ENCODE measurements around the gene ACSF3. TPM values are rescaled to one million over a fixed set of nuclear protein-coding genes. Genes with fewer than 3 reads are reported as not detected.
A peak's percentile ranks its signal among the peaks of the same experiment; 100 is the strongest.
"Not testable (repeated sequence)": the region's sequence is repeated elsewhere in the genome, so short reads cannot be mapped to it uniquely, and the experiment has no call there.

The ACSF3 gene
- total and polyA plus RNA-seq, 2 donors (not counting 1 experiment from before 2014, with no cell fraction given): 45.2 to 113 TPM

DNA sequence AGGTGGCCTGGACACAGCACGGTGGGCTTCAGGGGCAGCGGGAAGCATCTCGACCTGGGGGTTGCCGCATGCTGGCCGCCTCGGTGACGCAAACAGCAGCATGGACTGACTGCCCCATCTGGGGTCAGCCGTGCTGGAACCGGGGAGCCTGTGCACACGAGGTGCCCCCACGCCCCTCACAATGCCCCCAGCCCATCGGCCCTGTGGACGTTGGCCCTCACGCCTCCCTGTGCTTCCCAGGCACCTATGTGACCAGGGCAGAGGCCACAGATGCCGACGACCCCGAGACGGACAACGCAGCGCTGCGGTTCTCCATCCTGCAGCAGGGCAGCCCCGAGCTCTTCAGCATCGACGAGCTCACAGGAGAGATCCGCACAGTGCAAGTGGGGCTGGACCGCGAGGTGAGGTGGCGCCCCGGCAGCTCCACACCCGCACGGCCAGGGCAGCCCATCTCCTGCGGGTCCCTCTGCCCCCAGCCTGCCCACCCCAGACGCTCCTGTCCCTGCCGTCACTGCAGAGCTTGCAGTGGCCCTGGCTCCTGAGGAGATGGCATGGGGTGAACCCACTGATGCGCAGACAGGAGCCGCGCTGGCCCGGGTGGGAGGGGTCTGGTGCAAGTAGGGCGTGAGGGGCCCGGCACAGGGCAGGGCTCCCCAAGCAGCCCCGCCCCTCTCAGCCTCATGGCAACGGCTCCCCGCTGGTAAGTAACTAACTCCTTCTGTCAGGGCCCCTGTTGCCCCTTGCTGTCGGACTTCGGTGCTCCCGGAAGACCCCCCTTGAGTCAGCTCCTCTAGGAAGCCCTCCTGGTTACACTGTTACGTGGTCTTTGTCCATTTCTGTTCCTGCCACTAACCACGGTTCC is 91.5 kb downstream of the ACSF3 start:
- no peak overlapping the region for H3K4me3 Mint-ChIP-seq
- no peaks in the 10 kb centered on the region for H4K20me1 ChIP-seq (ENCODE audit: control insufficient read depth, insufficient read depth, low read length, poor library complexity, severe bottlenecking)
- no peaks in the 10 kb centered on the region for H3K9me3 Mint-ChIP-seq (ENCODE audit: insufficient read depth)
- H3K4me2 ChIP-seq (replicated peaks; ENCODE audit: low read depth, low read length, poor library complexity, severe bottlenecking): no peak overlapping the region
- no peaks in the 10 kb centered on the region for H3K79me2 ChIP-seq (ENCODE audit: control insufficient read depth, insufficient read depth, low read length)
- H3K4me3 ChIP-seq (ENCODE audit: control extremely low read depth in 1 of 5, extremely low read depth in 1 of 5, insufficient read depth in 1 of 5, low read depth in 2 of 5, low read length in 4 of 5): no peak overlapping the region
- H3K4me1 Mint-ChIP-seq: no peaks in the 10 kb centered on the region
- no peak for TF ChIP-seq EZH2 (IDR thresholded peaks at IDR 0.05; ENCODE audit: borderline replicate concordance, insufficient read depth, low read depth, low read length, poor library complexity, severe bottlenecking)
- TF ChIP-seq, protein P1, sequence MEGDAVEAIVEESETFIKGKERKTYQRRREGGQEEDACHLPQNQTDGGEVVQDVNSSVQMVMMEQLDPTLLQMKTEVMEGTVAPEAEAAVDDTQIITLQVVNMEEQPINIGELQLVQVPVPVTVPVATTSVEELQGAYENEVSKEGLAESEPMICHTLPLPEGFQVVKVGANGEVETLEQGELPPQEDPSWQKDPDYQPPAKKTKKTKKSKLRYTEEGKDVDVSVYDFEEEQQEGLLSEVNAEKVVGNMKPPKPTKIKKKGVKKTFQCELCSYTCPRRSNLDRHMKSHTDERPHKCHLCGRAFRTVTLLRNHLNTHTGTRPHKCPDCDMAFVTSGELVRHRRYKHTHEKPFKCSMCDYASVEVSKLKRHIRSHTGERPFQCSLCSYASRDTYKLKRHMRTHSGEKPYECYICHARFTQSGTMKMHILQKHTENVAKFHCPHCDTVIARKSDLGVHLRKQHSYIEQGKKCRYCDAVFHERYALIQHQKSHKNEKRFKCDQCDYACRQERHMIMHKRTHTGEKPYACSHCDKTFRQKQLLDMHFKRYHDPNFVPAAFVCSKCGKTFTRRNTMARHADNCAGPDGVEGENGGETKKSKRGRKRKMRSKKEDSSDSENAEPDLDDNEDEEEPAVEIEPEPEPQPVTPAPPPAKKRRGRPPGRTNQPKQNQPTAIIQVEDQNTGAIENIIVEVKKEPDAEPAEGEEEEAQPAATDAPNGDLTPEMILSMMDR (IDR thresholded peaks at IDR 0.05): no peak
- ChIA-PET POLR2A (no interaction called here), CTCF (no interaction called here)
- 84% methylated on average over 44 of the region's 48 CpGs for WGBS (ENCODE audit: insufficient coverage)
- H3K27ac ChIP-seq (ENCODE audit: low read length in 2 of 2): no peak overlapping the region
- no peak overlapping the region for H3K9ac ChIP-seq (ENCODE audit: low read length)
- DNase-seq: peak; percentile 48
- ATAC-seq (ENCODE audit: low read depth): peak; percentile 22
- H3K27ac Mint-ChIP-seq: no peak overlapping the region
- no peaks in the 10 kb centered on the region for H3K27me3 ChIP-seq (replicated peaks in 1 of 4; ENCODE audit: control extremely low read depth in 1 of 4, control insufficient read depth in 3 of 4, insufficient read depth in 4 of 4, low read length in 3 of 4)
- intact Hi-C loops (cut with micrococcal nuclease): no loop called here
- no peaks in the 10 kb centered on the region for H3K4me1 ChIP-seq (ENCODE audit: control insufficient read depth in 2 of 2, insufficient read depth in 2 of 2, low read length in 2 of 2)
- H2AFZ ChIP-seq (ENCODE audit: insufficient read depth, low read depth, low read length, poor library complexity, severe bottlenecking): no peak overlapping the region
- H3K36me3 ChIP-seq (replicated peaks in 1 of 2; ENCODE audit: control extremely low read depth in 1 of 2, control insufficient read depth in 1 of 2, extremely low read depth in 1 of 2, insufficient read depth in 2 of 2, low read length in 1 of 2): no peaks in the 10 kb centered on the region
- no peaks in the 10 kb centered on the region for H3K27me3 Mint-ChIP-seq
- peaks cover 0 to 16% (median 0%) of the 10 kb centered on the region in 3 donors for H3K9me3 ChIP-seq (ENCODE audit: control extremely low read depth in 1 of 3, control insufficient read depth in 2 of 3, insufficient read depth in 1 of 3, low read length in 2 of 3)

DNA sequence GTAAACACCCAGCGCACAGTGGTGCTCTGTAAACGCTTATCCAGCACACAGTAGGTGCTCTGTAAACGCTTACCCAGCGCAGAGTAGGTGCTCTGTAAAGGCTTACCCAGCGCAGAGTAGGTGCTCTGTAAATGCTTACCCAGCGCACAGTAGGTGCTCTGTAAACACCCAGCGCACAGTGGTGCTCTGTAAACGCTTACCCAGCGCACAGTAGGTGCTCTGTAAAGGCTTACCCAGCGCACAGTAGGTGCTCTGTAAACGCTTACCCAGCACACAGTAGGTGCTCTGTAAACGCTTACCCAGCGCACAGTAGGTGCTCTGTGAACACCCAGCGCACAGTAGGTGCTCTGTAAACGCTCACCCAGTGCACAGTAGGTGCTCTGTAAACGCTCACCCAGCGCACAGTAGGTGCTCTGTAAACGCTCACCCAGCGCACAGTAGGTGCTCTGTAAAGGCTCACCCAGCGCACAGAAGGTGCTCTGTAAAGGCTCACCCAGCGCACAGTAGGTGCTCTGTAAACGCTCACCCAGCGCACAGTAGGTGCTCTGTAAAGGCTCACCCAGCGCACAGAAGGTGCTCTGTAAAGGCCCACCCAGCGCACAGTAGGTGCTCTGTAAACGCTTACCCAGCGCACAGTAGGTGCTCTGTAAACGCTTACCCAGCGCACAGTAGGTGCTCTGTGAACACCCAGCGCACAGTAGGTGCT is 92.4 kb downstream of the ACSF3 start:
- H3K27me3 Mint-ChIP-seq; H3K9me3 Mint-ChIP-seq (ENCODE audit: insufficient read depth); ATAC-seq (ENCODE audit: low read depth); H3K4me2 ChIP-seq (replicated peaks; ENCODE audit: low read depth, low read length, poor library complexity, severe bottlenecking); H3K4me3 ChIP-seq (ENCODE audit: control extremely low read depth in 1 of 5, extremely low read depth in 1 of 5, insufficient read depth in 1 of 5, low read depth in 2 of 5, low read length in 4 of 5); H3K27ac Mint-ChIP-seq; H3K4me1 Mint-ChIP-seq; H3K9ac ChIP-seq (ENCODE audit: low read length); H4K20me1 ChIP-seq (ENCODE audit: control insufficient read depth, insufficient read depth, low read length, poor library complexity, severe bottlenecking); H3K27me3 ChIP-seq (replicated peaks in 1 of 4; ENCODE audit: control extremely low read depth in 1 of 4, control insufficient read depth in 3 of 4, insufficient read depth in 4 of 4, low read length in 3 of 4); H3K4me3 Mint-ChIP-seq; CTCF ChIA-PET; H3K79me2 ChIP-seq (ENCODE audit: control insufficient read depth, insufficient read depth, low read length); H3K4me1 ChIP-seq (ENCODE audit: control insufficient read depth in 2 of 2, insufficient read depth in 2 of 2, low read length in 2 of 2); intact Hi-C loops (cut with micrococcal nuclease); DNase-seq; H2AFZ ChIP-seq (ENCODE audit: insufficient read depth, low read depth, low read length, poor library complexity, severe bottlenecking); H3K36me3 ChIP-seq (replicated peaks in 1 of 2; ENCODE audit: control extremely low read depth in 1 of 2, control insufficient read depth in 1 of 2, extremely low read depth in 1 of 2, insufficient read depth in 2 of 2, low read length in 1 of 2); H3K27ac ChIP-seq (ENCODE audit: low read length in 2 of 2): not testable (repeated sequence)
- peaks cover 0 to 16% (median 0%) of the 10 kb centered on the region in 3 donors for H3K9me3 ChIP-seq (ENCODE audit: control extremely low read depth in 1 of 3, control insufficient read depth in 2 of 3, insufficient read depth in 1 of 3, low read length in 2 of 3)
- 93% methylated on average over 25 of the region's 30 CpGs for WGBS (ENCODE audit: insufficient coverage)
- POLR2A ChIA-PET: interaction anchor here (0.7 kb wide), 1 partner anchor 218 kb away, joined by 4 read pairs; no protein-coding TSS in a partner anchor

DNA sequence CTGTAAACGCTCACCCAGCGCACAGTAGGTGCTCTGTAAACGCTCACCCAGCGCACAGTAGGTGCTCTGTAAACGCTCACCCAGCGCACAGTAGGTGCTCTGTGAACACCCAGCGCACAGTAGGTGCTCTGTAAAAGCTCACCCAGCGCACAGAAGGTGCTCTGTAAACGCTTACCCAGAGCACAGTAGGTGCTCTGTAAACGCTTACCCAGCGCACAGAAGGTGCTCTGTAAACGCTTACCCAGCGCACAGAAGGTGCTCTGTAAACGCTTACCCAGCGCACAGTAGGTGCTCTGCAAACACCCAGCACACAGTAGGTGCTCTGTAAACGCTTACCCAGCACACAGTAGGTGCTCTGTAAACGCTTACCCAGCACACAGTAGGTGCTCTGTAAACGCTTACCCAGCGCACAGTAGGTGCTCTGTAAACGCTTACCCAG is 93.0 kb downstream of the ACSF3 start:
- H4K20me1 ChIP-seq (ENCODE audit: control insufficient read depth, insufficient read depth, low read length, poor library complexity, severe bottlenecking); ATAC-seq (ENCODE audit: low read depth); H3K27me3 Mint-ChIP-seq; H3K79me2 ChIP-seq (ENCODE audit: control insufficient read depth, insufficient read depth, low read length); H2AFZ ChIP-seq (ENCODE audit: insufficient read depth, low read depth, low read length, poor library complexity, severe bottlenecking); H3K9me3 Mint-ChIP-seq (ENCODE audit: insufficient read depth); H3K4me3 ChIP-seq (ENCODE audit: control extremely low read depth in 1 of 5, extremely low read depth in 1 of 5, insufficient read depth in 1 of 5, low read depth in 2 of 5, low read length in 4 of 5); intact Hi-C loops (cut with micrococcal nuclease); H3K4me1 Mint-ChIP-seq; H3K27ac Mint-ChIP-seq; H3K36me3 ChIP-seq (replicated peaks in 1 of 2; ENCODE audit: control extremely low read depth in 1 of 2, control insufficient read depth in 1 of 2, extremely low read depth in 1 of 2, insufficient read depth in 2 of 2, low read length in 1 of 2); H3K27me3 ChIP-seq (replicated peaks in 1 of 4; ENCODE audit: control extremely low read depth in 1 of 4, control insufficient read depth in 3 of 4, insufficient read depth in 4 of 4, low read length in 3 of 4); H3K4me3 Mint-ChIP-seq; H3K4me2 ChIP-seq (replicated peaks; ENCODE audit: low read depth, low read length, poor library complexity, severe bottlenecking); CTCF ChIA-PET; DNase-seq; H3K9ac ChIP-seq (ENCODE audit: low read length); H3K4me1 ChIP-seq (ENCODE audit: control insufficient read depth in 2 of 2, insufficient read depth in 2 of 2, low read length in 2 of 2); H3K27ac ChIP-seq (ENCODE audit: low read length in 2 of 2): not testable (repeated sequence)
- 94% methylated on average over 20 of the region's 20 CpGs for WGBS (ENCODE audit: insufficient coverage)
- peaks cover 0 to 16% (median 0%) of the 10 kb centered on the region in 3 donors for H3K9me3 ChIP-seq (ENCODE audit: control extremely low read depth in 1 of 3, control insufficient read depth in 2 of 3, insufficient read depth in 1 of 3, low read length in 2 of 3)
- POLR2A ChIA-PET: interaction anchor here (0.7 kb wide), 1 partner anchor 218 kb away, joined by 4 read pairs; no protein-coding TSS in a partner anchor

Measured in B cell (primary cell).